GM12892 (cell line): ENCODE measurements around the gene CPSF4.

Source experiments
- POLR2A ChIP-seq: IDR thresholded peaks from 2 replicates; pipeline ENCODE4 v1.6.1; 2011; ENCODE audit warnings: low read depth, low read length, control low read depth
- POLR2AphosphoS5 ChIP-seq: IDR thresholded peaks from 2 replicates; pipeline ENCODE4 v1.6.1; 2011; ENCODE audit warnings: low read depth, low read length, control low read depth
- TAF1 ChIP-seq: IDR thresholded peaks from 2 replicates; pipeline ENCODE4 v1.6.1; 2011; ENCODE audit warnings: low read depth, mild to moderate bottlenecking, control low read depth, low read length, borderline replicate concordance

DNA sequence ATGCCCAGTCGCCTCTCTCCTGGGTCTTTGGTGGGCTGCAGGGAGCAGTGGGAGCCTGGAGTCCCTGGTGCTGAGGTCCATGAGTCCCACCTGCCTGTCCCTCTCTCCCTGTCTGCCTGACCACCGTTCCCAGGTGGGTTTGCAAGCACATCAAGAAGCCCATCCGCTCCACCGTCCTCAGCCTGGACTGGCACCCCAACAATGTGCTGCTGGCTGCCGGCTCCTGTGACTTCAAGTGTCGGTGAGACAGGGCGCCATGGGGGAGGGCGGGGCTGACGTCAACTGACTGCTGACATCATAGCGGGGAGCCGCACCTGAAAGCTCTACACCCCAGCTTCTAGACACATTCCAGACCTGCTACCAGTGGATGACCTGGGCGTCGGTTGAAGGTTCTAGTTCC, 49.0 kb upstream of the CPSF4 start:
- no peak for TF ChIP-seq TAF1
- TF ChIP-seq POLR2AphosphoS5: no peak
- no peak for TF ChIP-seq POLR2A
